ENCODE measurements around the gene ZFP36. TPM values are rescaled to one million over a fixed set of nuclear protein-coding genes. Genes with fewer than 3 reads are reported as not detected.

The ZFP36 gene, protein sequence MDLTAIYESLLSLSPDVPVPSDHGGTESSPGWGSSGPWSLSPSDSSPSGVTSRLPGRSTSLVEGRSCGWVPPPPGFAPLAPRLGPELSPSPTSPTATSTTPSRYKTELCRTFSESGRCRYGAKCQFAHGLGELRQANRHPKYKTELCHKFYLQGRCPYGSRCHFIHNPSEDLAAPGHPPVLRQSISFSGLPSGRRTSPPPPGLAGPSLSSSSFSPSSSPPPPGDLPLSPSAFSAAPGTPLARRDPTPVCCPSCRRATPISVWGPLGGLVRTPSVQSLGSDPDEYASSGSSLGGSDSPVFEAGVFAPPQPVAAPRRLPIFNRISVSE
- 10 to 100 TPM; 32.8 to 36.4 TPM for total RNA-seq
- 355 TPM for polyA plus RNA-seq

DNA sequence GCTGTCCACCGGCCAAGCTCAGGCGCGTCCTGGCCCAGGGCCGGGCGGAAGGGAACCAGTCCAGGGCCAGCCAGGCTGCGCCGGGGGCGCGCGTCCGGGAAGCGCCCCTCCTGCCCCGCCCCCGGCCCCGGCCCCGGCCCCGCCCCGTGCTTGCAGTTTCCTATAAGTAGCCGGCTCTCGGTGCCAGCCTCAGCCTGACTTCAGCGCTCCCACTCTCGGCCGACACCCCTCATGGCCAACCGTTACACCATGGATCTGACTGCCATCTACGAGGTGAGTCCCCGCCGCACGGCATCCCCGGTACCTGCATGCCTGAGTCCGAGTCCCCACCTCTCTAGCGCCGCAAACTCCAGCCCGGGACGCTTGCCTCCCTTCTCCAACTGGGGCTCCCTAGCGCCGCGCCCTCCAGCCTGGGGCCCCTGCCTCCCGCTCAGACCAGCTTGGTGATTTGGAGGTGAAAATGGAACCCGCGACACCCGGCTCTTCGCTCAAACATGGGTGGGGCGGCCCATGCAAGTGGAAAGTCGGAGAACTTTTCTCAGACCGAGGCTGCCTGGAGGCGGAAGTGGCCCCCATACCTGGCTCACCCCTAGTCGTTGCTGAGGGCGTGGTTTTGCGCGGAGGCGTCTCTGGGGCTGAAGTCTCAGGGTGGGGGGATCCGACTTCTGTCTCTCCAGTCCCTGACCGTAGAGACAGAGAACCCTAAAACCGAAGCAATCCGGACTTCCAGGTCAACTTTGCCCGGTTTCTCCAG is at the start of gene ZFP36:
ZFP36 (plus strand) TSS at position 192 of the 754 bp plus-strand sequence; CDS start at position 250, 58 bp downstream.
- Histone ChIP-seq H3K9me3 (ENCODE audit: low read length) (no peaks in the 10 kb centered on the region), H3K4me3 (ENCODE audit: low read length) (peak within 1 kb of the TSS; percentile 83), H3K4me1 (ENCODE audit: insufficient read depth, low read length) (peaks cover 60% of the 10 kb centered on the region), H3K27ac (ENCODE audit: low read depth, low read length) (peak within 1 kb of the TSS; percentile 97), H3K36me3 (ENCODE audit: insufficient read depth, low read length) (peaks cover 14% of the 10 kb centered on the region), H3K27me3 (ENCODE audit: insufficient read depth, low read length, poor library complexity, severe bottlenecking) (no peaks in the 10 kb centered on the region)
- peaks cover 13 to 41% (median 13%) of the 10 kb centered on the region in 3 donors for H3K36me3 Mint-ChIP-seq
- H3K27ac Mint-ChIP-seq: peak within 1 kb of the TSS; percentile 96 to 100 (median 100)
- H3K4me3 Mint-ChIP-seq: peak within 1 kb of the TSS; percentile 89 to 96 (median 92)
- H3K27me3 Mint-ChIP-seq: peaks cover 0 to 36% of the 10 kb centered on the region in 2 donors
- ChIA-PET CTCF (interaction anchor here (1.3 to 4.2 kb wide), 3 partner anchors 10 to 284 kb away, joined by 4 to 70 read pairs (median 7); partner anchors contain the start of genes MED29 and PAF1), POLR2A (interaction anchor here (1.0 to 4.3 kb wide), 6 partner anchors 9 to 535 kb away, joined by 3 to 96 read pairs (median 12); partner anchors contain the start of genes MED29, PAF1, RPS16 and SAMD4B)
- H3K4me1 Mint-ChIP-seq: peaks cover 50 to 67% (median 59%) of the 10 kb centered on the region in 3 donors
- DNase-seq: peak; percentile 86 to 94 (median 87)
- peaks cover 0 to 21% (median 8%) of the 10 kb centered on the region in 5 donors for H3K9me3 Mint-ChIP-seq

DNA sequence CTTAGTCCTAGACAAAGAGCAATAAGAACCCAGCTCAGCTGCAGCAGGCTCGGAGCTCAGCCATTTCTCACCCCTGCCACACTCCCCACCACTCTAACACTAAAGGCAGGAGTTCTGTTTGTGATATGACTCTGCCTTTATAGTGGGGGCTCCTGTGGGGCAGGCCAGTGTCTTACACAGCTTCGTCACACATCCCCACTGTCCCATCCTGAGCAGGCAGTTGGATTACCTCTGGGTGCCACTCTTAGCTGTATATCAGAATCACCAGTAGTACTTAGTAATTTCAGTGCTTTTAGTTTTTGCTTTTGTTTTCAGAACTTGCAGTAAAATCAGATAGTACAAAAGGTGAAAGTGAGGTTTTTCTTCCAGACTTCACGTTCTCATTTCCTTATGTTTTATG is 47.6 kb upstream of the ZFP36 start:
- POLR2A ChIA-PET: no interaction called here
- Histone ChIP-seq H3K4me1 (ENCODE audit: insufficient read depth, low read length) (no peaks in the 10 kb centered on the region), H3K36me3 (ENCODE audit: insufficient read depth, low read length) (peaks cover 39% of the 10 kb centered on the region), H3K27me3 (ENCODE audit: insufficient read depth, low read length, poor library complexity, severe bottlenecking) (no peaks in the 10 kb centered on the region), H3K4me3 (ENCODE audit: low read length) (no peak overlapping the region), H3K9me3 (ENCODE audit: low read length) (no peaks in the 10 kb centered on the region), H3K27ac (ENCODE audit: low read depth, low read length) (no peak overlapping the region)
- Mint-ChIP-seq H3K9me3 (no peaks in the 10 kb centered on the region), H3K27ac (no peak overlapping the region), H3K4me1 (peaks cover 0 to 1% (median 0%) of the 10 kb centered on the region in 3 donors), H3K4me3 (no peak overlapping the region), H3K36me3 (peaks cover 9 to 92% (median 23%) of the 10 kb centered on the region in 3 donors), H3K27me3 (peaks cover 0 to 1% of the 10 kb centered on the region in 2 donors)
- no peak for DNase-seq
- CTCF ChIA-PET: no interaction called here

DNA sequence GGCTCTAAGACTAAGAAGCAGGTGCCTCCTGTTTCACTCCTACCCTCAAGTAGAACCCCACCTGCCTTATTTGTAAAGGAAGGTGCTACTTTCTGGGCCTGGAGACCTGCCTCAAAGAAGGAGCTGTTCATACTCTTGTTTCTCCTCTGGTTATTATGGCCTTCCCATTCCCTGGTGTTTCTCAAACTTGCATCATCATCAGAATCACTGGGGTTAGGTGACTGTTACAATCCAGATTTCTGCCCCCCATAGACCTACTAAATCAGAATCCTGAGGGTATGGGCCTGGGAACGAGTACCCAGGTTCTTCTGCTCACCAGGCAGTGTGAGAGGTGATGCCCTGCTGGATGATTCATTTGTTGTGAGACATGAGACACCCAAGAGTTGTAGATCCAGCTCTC is 46.0 kb upstream of the ZFP36 start:
- H3K27me3 Mint-ChIP-seq: no peaks in the 10 kb centered on the region
- peaks cover 9 to 91% (median 21%) of the 10 kb centered on the region in 3 donors for H3K36me3 Mint-ChIP-seq
- no peak overlapping the region for H3K4me3 Mint-ChIP-seq
- POLR2A ChIA-PET: no interaction called here
- no peaks in the 10 kb centered on the region for H3K9me3 Mint-ChIP-seq
- H3K4me3 ChIP-seq (ENCODE audit: low read length): no peak overlapping the region
- no peak overlapping the region for H3K27ac ChIP-seq (ENCODE audit: low read depth, low read length)
- H3K27me3 ChIP-seq (ENCODE audit: insufficient read depth, low read length, poor library complexity, severe bottlenecking): no peaks in the 10 kb centered on the region
- no peak for DNase-seq
- no peaks in the 10 kb centered on the region for H3K9me3 ChIP-seq (ENCODE audit: low read length)
- CTCF ChIA-PET: no interaction called here
- peaks cover 0 to 1% (median 0%) of the 10 kb centered on the region in 3 donors for H3K4me1 Mint-ChIP-seq
- H3K27ac Mint-ChIP-seq: peak overlapping the region in 1 of 8 donors; percentile 57
- H3K4me1 ChIP-seq (ENCODE audit: insufficient read depth, low read length): no peaks in the 10 kb centered on the region
- H3K36me3 ChIP-seq (ENCODE audit: insufficient read depth, low read length): peaks cover 36% of the 10 kb centered on the region

DNA sequence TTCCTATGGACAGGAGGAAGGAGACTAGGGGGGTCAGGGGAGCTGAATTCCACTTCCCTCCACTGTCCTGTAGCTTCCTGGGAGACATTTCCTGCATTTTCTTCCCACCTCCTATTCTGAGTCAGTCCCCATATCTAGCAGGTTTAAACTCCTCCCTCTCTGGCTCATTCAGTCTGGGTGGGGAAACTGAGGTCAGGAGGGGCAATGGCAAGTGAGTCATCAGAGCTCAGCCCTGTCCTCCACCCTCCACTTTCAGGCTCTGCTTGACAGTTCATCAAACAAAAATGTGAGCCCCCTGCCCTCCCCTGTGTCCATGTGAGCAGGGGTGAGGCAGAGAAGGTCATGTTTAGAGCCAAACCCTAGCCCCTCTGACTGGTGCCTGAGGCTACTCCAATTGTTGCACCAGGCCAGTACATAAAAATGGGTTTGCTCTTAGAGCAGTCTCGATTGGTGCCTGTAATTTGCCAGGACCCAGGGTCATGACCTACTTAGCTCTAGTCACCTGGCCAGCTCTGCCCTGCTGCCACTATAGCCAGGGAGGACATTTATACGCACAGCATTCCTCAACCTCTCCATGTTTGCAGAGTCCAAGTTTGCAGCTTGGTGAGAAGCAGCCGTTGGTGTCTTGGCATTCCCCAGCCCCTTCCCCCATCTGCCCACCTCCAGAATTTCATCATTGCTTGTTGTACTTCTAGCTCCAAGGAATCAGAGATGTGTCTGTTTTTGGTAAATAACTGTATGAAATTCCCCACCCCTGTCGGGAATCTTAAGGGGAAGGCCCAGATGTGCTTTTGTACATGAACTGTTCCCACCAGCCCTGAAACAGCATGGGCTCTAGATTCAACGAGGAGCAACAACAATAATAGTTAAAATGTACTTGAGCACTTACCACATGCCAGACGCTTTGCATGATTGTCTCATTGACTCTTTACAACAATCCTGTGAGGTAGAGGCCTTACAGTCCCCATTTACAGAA is 43.7 kb upstream of the ZFP36 start:
- Histone ChIP-seq H3K36me3 (ENCODE audit: insufficient read depth, low read length) (peaks cover 12% of the 10 kb centered on the region), H3K27me3 (ENCODE audit: insufficient read depth, low read length, poor library complexity, severe bottlenecking) (no peaks in the 10 kb centered on the region), H3K9me3 (ENCODE audit: low read length) (no peaks in the 10 kb centered on the region), H3K27ac (ENCODE audit: low read depth, low read length) (no peak overlapping the region), H3K4me1 (ENCODE audit: insufficient read depth, low read length) (no peaks in the 10 kb centered on the region), H3K4me3 (ENCODE audit: low read length) (no peak overlapping the region)
- CTCF ChIA-PET: interaction anchor here (1.1 to 1.5 kb wide), 2 partner anchors 17 to 49 kb away, joined by 3 read pairs; no protein-coding TSS in a partner anchor
- no peaks in the 10 kb centered on the region for H3K27me3 Mint-ChIP-seq
- H3K36me3 Mint-ChIP-seq: peaks cover 0 to 77% (median 14%) of the 10 kb centered on the region in 3 donors
- no peaks in the 10 kb centered on the region for H3K9me3 Mint-ChIP-seq
- H3K4me3 Mint-ChIP-seq: no peak overlapping the region
- peaks cover 0 to 3% (median 3%) of the 10 kb centered on the region in 3 donors for H3K4me1 Mint-ChIP-seq
- POLR2A ChIA-PET: no interaction called here
- H3K27ac Mint-ChIP-seq: peak overlapping the region in 4 of 8 donors; percentile 12 to 91 (median 76)
- DNase-seq: no peak

DNA sequence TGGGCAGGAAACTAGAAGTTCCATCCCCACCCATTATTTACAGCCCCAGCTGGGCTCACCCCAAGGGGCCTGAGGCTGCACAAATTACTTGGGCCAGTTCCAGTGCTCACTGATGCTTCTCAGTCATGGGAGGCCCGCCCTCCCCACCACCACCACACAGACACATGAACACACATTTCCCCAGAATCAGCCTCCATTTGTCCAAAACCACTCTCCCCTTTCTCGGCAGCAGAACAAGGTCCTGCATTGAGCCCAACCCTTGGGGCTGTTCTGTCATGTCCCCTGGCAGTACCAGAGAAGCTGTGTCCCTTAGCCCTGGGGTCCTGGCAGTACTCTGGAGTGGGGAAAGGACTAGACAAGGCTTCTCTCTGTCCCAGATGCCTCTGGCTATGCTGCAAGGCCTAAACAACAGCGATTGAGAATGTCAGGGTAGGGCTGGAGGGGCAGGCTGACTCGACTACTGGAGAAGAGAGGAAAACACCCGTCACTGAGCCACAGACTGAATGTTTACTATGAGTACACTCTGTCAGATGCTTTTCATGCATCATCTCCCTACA is 42.7 kb upstream of the ZFP36 start:
- no peaks in the 10 kb centered on the region for H3K4me1 ChIP-seq (ENCODE audit: insufficient read depth, low read length)
- H3K4me3 Mint-ChIP-seq: peak overlapping the region in 1 of 7 donors; percentile 32
- no peaks in the 10 kb centered on the region for H3K9me3 ChIP-seq (ENCODE audit: low read length)
- DNase-seq: no peak
- H3K4me3 ChIP-seq (ENCODE audit: low read length): no peak overlapping the region
- H3K27me3 ChIP-seq (ENCODE audit: insufficient read depth, low read length, poor library complexity, severe bottlenecking): no peaks in the 10 kb centered on the region
- ChIA-PET CTCF (no interaction called here), POLR2A (no interaction called here)
- peaks cover 9% of the 10 kb centered on the region for H3K36me3 ChIP-seq (ENCODE audit: insufficient read depth, low read length)
- H3K27ac Mint-ChIP-seq: peak overlapping the region in 2 of 8 donors; percentile 26 to 74
- no peak overlapping the region for H3K27ac ChIP-seq (ENCODE audit: low read depth, low read length)
- peaks cover 0 to 3% (median 3%) of the 10 kb centered on the region in 3 donors for H3K4me1 Mint-ChIP-seq
- peaks cover 0 to 74% (median 18%) of the 10 kb centered on the region in 3 donors for H3K36me3 Mint-ChIP-seq
- H3K27me3 Mint-ChIP-seq: no peaks in the 10 kb centered on the region
- H3K9me3 Mint-ChIP-seq: no peaks in the 10 kb centered on the region

DNA sequence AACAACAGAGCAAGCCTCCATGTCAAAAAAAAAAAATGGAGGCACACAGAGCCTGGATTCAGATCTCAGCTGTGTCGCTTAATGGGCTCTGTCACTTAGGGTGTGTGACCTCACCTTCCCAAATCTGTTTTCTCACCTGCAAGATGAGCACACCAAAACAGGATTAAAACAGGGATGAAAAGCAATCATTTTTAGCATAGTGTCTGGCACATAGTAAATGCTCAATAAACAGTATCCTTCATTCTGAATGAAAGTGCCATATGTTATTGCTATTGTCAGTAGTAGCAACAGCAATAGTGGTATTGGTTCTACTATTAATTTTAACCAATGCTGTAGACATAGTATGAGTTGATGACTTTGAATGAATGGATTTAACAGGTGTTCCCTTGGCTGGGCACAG is 41.1 kb upstream of the ZFP36 start:
- H3K4me3 ChIP-seq (ENCODE audit: low read length): no peak overlapping the region
- Mint-ChIP-seq H3K27ac (peak overlapping the region in 1 of 8 donors; percentile 5), H3K4me3 (no peak overlapping the region), H3K27me3 (no peaks in the 10 kb centered on the region), H3K4me1 (peaks cover 0 to 3% (median 3%) of the 10 kb centered on the region in 3 donors), H3K9me3 (no peaks in the 10 kb centered on the region), H3K36me3 (peaks cover 0 to 76% (median 10%) of the 10 kb centered on the region in 3 donors)
- DNase-seq: no peak
- no peak overlapping the region for H3K27ac ChIP-seq (ENCODE audit: low read depth, low read length)
- H3K27me3 ChIP-seq (ENCODE audit: insufficient read depth, low read length, poor library complexity, severe bottlenecking): no peaks in the 10 kb centered on the region
- H3K9me3 ChIP-seq (ENCODE audit: low read length): no peaks in the 10 kb centered on the region
- ChIA-PET CTCF (no interaction called here), POLR2A (no interaction called here)
- H3K4me1 ChIP-seq (ENCODE audit: insufficient read depth, low read length): no peaks in the 10 kb centered on the region
- peaks cover 14% of the 10 kb centered on the region for H3K36me3 ChIP-seq (ENCODE audit: insufficient read depth, low read length)

DNA sequence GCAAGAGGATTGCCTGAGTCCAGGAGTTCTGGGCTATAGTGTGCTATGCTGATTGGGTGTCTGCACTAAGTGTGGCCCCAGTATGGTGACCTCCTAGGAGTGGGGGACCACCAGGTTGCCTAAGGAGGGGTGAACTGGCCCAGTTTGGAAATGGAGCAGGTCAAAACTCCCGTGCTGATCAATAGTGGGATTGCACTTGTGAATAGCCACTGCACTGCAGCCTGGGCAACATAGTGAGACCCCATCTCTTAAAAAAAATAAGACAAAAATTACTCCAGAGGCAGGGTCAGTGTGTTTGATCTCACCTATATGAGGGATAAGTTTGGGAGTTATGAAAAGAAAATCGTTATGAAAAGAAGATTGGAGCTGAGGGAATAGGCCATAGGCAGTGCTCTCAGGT is 37.4 kb upstream of the ZFP36 start:
- Histone ChIP-seq H3K4me1 (ENCODE audit: insufficient read depth, low read length) (no peaks in the 10 kb centered on the region), H3K36me3 (ENCODE audit: insufficient read depth, low read length) (peaks cover 15% of the 10 kb centered on the region), H3K9me3 (ENCODE audit: low read length) (no peaks in the 10 kb centered on the region), H3K4me3 (ENCODE audit: low read length) (no peak overlapping the region), H3K27ac (ENCODE audit: low read depth, low read length) (no peak overlapping the region), H3K27me3 (ENCODE audit: insufficient read depth, low read length, poor library complexity, severe bottlenecking) (no peaks in the 10 kb centered on the region)
- Mint-ChIP-seq H3K27me3 (no peaks in the 10 kb centered on the region), H3K36me3 (peaks cover 0 to 73% (median 12%) of the 10 kb centered on the region in 3 donors), H3K27ac (peak overlapping the region in 1 of 8 donors; percentile 17), H3K4me1 (peaks cover 2 to 3% (median 3%) of the 10 kb centered on the region in 3 donors), H3K4me3 (no peak overlapping the region), H3K9me3 (no peaks in the 10 kb centered on the region)
- POLR2A ChIA-PET: no interaction called here
- DNase-seq: no peak
- CTCF ChIA-PET: no interaction called here

Data from CD8-positive, alpha-beta memory T cell (primary cell).